Activated CD8-positive, alpha-beta memory T cell treated with anti-CD3 and anti-CD28 coated beads for 36 hours (primary cell): ENCODE measurements around the gene TAF9. TPM values are rescaled to one million over a fixed set of nuclear protein-coding genes. Genes with fewer than 3 reads are reported as not detected.

Experiments used
- CTCF ChIA-PET: fragments of 350-600 bp; sonication (Branson Sonifier 250); formaldehyde crosslinking; loops from one replicate; lab custom pipeline; 2021; ENCODE audit warnings: antibody characterized with exemption; lab: Charles Lee
- POLR2A ChIA-PET: fragments of 350-600 bp; sonication (Branson Sonifier 250); formaldehyde crosslinking; loops from one replicate; lab custom pipeline; 2021; ENCODE audit warnings: antibody characterized with exemption; lab: Charles Lee
- total RNA-seq, 2 experiments: library from RNA; stranded (reverse); gene quantifications; one replicate each; pipeline ENCODE4 v1.2.3, GENCODE V29; 2021

The TAF9 gene
- 10 to 100 TPM; 70.9 to 75.0 TPM for total RNA-seq

DNA sequence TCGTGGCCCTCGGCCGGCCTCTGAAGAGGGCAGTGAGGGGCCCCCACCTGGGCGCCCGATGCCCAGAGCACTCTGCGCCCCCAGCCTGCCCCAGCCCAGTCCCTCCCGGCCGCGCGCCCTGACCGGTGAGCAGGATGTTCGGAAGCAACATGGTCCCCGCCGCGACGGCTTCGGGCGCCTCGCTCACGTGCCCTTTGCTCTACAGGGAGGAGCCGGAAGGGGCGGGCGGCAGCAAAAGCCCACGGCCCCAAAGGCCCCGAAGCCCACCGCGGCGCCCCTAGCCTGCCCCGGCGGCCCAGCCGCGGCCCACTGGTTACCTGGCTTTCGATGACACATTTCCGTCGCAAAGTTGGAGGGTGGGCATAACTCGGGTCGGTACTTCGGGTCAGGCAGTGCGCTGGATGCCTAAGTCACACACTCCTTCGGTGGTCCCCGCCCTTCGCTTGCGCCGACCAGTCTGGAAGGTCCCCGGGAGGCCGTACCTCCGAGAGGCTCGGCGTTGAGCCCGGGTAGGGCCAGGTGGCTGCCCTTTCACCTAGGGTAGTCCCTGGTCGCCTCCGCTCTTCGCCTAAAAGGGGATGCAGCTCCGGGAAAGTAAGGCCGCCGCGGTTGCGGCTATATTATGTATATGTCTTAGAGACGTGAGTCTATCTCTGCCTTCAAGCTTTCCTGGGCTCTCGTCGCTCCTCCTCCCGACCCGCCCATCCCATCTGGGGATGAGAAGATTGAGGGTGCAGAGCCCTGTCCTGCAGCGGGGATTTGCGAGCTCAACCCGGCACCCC, at the start of gene TAF9, which contains the start of the genes AK6 and RAD17:
TSS of gene TAF9 (minus strand) at position 181 of the 782 bp plus-strand sequence. CDS start 3,783 bp downstream, outside the sequence.
TSS of gene AK6 (minus strand) at position 181 of the 782 bp plus-strand sequence. CDS start at position 151, 30 bp downstream.
TSS of gene RAD17 (plus strand) at position 479 of the 782 bp plus-strand sequence. CDS start 2,391 bp downstream, outside the sequence.
- CTCF ChIA-PET, result interaction anchor here (0.6 to 1.2 kb wide), 3 partner anchors 34 to 327 kb away, joined by 3 to 5 read pairs (median 3); partner anchors contain the start of gene SLC30A5
- POLR2A ChIA-PET, result interaction anchor here (1.5 kb wide), 1 partner anchor 276 kb away, joined by 3 read pairs; the partner anchor contains the start of gene SLC30A5

DNA sequence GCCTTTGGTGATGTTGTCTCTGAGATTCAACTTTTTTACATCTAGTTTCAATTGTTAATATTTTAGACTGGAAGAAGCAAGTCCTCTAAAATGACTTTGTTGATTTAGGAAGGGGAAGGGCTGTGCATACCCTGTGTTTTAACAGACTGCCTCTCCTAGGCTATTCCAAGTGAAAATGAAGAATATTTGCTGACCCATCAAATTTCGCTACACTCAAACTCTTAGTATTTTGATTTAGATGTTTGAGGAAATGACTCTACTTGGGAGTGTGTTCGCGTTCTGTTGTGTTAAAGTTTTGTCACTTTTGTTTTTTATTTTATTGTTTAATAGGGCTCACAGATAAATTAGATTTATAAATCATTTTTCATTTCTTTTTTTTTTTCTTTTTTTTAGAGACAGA, 49.2 kb upstream of the TAF9 start:
- POLR2A ChIA-PET, result no interaction called here
- CTCF ChIA-PET, result no interaction called here

DNA sequence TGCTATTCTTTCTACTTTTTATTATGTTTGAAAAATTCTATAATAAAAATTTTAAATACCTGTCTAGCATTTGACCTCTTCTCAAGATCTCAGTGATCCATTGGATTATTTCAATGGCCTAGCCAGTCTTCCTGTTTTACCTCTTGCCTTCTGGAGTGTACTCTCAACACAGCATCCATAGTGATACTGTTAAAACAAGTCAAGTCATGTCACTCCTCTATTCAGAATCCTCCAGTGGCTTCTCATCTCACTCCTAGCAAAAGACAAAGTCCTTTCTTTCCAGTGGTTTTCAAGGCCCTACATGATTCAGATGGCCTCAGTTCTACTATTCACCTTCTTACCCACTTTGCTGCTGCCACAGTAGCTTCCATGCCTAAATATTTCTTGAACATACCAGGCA, 47.4 kb upstream of the TAF9 start:
- ChIA-PET CTCF (no interaction called here), POLR2A (no interaction called here)

DNA sequence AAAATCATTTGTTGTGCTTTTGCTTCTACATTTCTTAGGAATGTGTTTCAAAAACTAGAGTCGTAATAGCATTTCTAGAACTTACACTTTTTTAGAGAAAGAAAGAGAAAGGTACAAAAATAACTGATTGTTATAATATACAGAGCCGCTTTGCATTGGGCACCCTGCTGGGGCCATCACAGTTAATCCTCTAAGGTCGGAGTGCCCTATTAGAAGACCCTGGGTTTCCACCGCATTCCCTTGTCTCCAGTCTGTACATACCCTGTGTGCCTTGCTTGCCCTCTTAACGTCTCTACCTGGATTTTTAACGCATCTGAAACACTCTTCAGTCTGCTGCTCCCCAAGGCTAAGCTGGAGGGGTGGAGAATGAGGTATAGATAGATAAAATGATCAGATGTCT, 46.9 kb upstream of the TAF9 start:
- CTCF ChIA-PET, result no interaction called here
- POLR2A ChIA-PET, result no interaction called here

- ChIA-PET POLR2A (no interaction called here), CTCF (no interaction called here)
Measured at GRCh38 chr5:69415584-69415958, 46.3 kb upstream of the TAF9 start.

DNA sequence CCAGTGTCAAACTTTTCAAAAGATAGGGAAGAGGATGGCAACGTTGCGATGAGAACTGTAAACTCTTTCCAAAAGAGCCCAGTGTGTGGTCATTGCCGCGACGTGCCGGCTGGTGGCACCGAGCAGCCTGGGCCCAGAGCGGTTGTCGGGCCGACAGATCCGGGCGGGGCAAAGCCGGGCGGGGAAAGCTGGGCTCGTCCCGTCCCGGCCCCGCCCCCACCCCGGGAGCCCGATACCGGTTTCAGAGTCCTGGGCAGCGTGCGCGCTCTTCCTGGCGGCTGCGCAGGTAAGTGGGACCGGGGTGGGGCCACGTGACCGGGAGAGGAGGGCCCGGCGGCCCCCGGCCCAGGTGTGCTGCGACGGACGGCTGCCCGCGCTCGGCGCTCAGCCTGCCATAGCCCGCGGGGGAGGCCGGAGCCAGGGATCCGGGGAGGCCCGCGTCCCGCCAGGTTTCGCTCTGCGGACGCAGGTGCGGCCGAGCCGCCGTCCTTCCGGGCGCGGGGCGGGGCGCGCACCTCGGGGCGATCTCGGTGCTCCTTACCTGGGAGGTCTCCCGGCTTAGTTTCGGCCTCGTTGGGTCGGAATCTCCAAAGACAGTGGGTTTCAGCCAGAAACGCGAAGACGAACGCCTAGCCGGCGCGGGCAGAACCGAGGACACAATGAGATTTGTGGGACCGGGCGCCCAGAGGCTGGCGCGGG, 45.7 kb upstream of the TAF9 start, which contains the start of gene MARVELD2:
TSS of gene MARVELD2 (plus strand) at position 232 of the 699 bp plus-strand sequence. CDS start 4,270 bp downstream, outside the sequence.
- CTCF ChIA-PET, result no interaction called here
- POLR2A ChIA-PET, result no interaction called here

DNA sequence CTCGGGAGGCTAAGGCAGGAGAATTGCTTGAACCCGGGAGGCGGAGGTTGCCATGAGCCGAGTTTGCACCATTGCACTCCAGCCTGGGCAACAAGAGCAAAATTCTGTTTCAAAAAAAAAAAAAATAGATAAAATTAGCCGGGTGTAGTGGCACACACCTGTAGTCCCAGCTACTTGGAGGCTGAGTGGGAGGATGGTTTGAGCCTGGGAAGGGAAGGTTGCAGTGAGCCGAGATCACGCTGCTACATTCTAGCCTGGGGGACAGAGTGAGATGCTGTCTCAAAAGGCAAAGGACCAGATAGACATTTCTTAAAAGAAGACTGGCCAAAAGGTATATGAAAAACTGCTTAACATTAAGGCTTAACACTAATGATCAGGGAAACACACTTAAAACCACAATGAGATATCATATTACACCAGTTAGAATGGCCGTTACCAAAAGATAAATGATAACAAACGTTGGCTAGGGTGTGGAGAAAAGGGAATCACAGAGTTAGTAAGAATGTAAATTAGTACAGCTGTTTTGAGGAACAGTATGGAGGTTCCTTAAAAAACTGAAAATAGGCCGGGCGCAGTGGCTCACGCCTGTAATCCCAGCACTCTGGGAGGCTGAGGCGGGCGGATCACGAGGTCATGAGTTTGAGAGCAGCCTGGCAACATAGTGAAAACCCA, 35.5 kb upstream of the TAF9 start:
- CTCF ChIA-PET, result interaction anchor here (0.7 kb wide), 1 partner anchor 11 kb away, joined by 3 read pairs; no protein-coding TSS in a partner anchor
- POLR2A ChIA-PET, result no interaction called here

- ChIA-PET CTCF (no interaction called here), POLR2A (no interaction called here)
Measured at GRCh38 chr5:69378376-69378775, 9.1 kb upstream of the TAF9 start.

DNA sequence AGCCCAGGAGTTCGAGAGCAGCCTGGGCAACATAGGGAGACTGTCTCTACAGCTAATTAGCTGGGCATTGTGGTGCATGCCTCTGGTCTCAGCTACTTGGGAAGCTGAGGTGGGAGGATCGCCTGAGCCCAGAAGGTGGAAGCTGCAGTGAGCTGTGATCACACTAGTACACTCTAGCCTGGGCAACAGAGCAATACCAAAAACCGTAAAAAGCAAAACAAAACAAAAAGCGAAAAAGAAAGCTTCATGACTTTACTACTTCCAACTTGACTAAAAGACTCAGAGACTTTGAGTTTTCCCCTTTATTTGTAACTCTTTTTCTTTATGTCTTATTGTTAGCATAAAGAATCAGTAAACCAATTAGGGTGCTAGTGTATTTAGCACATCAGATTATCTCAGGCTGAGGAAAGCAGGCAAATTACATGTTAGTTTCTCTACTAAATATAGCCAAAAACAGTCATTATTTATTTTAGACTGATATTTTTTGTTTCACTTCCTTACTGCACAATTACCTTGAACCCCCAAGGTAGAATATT, 5.7 kb upstream of the TAF9 start:
- ChIA-PET CTCF (no interaction called here), POLR2A (no interaction called here)

DNA sequence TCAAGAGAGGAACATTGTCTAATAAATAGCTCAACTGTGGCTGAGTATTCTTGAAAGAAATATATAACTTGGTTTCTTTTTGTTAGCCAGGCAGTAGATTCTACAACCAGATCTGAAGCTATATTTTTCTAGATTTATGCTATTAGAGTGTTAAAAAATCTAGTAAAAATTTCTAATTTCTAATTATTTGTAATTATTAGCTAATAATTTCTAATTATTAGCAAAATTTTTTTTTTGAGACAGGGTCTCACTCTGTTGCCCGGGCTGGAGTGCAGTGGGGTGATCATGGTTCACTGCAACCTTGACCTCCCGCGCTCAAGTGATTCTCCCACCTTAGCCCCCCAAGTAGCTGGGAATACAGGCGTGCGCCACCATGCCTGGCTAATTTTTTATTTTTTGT, 3.1 kb upstream of the TAF9 start:
- CTCF ChIA-PET, result interaction anchor here (0.6 to 2.1 kb wide), 2 partner anchors 14 to 279 kb away, joined by 6 to 7 read pairs; partner anchors contain the start of gene SLC30A5
- POLR2A ChIA-PET, result no interaction called here

DNA sequence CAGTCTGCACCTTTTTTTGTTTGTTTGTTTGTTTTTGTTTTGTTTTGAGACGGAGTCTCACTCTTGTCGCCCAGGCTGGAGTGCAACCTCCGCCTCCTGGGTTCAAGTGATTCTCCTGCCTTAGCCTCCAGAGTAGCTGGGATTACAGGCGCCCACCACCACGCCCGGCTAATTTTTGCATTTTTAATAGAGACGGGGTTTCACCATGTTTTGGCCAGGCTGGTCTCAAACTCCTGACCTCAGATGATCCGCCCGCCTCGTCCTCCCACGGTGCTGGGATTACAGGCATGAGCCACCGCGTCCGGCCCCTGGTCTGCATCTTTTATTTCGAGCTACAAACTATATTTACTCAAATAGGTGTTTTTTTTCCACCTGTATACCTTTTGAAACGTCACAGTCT, 1.0 kb upstream of the TAF9 start:
- ChIA-PET CTCF (interaction anchor here (0.6 to 1.2 kb wide), 3 partner anchors 35 to 327 kb away, joined by 3 to 5 read pairs (median 3); partner anchors contain the start of gene SLC30A5), POLR2A (interaction anchor here (1.5 kb wide), 1 partner anchor 277 kb away, joined by 3 read pairs; the partner anchor contains the start of gene SLC30A5)

DNA sequence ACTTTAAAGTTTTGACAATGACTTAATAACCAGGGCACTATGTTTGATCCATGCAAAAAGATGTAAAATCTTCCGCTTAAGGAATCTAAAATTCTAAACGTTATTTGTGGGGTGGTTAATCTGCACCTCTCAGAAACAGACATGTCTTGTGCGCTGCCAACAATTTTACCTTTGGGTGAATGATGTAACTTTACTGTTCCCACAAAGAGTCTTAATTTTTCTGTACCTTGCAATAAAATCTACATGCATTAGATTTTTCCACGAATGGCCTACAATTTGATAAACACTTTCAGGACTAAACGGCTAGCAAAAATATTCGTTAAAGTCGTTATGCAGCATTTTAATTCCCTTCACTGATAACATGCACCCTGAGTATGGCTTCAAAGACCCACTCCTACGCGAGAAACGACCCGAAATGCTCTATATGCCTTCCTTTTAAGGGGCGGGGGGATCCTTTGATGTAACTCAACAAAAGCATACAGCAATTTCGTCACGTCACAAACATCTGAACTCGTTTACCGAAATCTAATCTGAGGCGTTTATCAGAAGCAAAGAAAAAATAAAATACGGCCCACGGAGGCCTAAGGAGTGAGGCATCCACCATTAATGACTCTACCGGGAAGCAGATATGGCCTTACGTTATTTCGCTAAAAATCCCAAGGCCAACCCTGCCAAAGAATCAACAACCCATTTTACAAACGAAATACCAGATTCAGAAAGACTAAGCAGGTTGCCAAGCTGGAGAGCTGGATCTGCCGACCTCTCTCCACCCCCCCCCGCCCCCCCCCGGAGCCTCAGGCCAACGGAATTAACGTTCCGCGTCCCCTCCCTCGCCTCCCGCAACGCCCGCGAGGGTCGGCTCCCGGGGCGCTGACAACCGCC, 621 bp downstream of the TAF9 start:
- ChIA-PET CTCF (no interaction called here), POLR2A (no interaction called here)

GRCh38 chr5:69367697-69368279, 1.5 kb downstream of the TAF9 start:
- ChIA-PET POLR2A (interaction anchor here (0.7 kb wide), 2 partner anchors 157 to 165 kb away, joined by 3 to 7 read pairs; no protein-coding TSS in a partner anchor), CTCF (interaction anchor here (1.0 kb wide), 1 partner anchor 324 kb away, joined by 3 read pairs; no protein-coding TSS in a partner anchor)

- ChIA-PET POLR2A (no interaction called here), CTCF (interaction anchor here (2.7 kb wide), 1 partner anchor 271 kb away, joined by 8 read pairs; the partner anchor contains the start of gene SLC30A5)
Measured at GRCh38 chr5:69364850-69365249, 4.5 kb downstream of the TAF9 start.

DNA sequence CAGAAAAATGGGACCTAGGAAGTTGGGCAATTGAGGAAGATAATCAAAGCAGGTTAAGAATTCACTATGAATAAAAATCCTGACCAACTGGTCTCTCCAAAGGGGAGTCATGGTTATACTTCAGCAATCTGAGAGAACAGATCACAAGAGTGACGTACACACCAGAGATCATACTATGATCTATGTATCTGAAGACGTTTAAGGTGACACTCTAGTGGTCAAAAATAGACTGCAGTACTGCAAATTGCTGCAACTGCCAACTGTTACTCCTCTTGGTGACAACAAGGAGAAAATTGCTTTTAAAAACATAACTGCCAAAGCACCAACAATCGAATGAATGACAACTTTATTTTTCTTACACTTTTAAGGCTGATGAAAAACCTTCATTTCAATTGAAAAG, 4.9 kb downstream of the TAF9 start:
- ChIA-PET POLR2A (no interaction called here), CTCF (no interaction called here)

GRCh38 chr5:69360442-69360841, 8.9 kb downstream of the TAF9 start:
- POLR2A ChIA-PET, result no interaction called here

DNA sequence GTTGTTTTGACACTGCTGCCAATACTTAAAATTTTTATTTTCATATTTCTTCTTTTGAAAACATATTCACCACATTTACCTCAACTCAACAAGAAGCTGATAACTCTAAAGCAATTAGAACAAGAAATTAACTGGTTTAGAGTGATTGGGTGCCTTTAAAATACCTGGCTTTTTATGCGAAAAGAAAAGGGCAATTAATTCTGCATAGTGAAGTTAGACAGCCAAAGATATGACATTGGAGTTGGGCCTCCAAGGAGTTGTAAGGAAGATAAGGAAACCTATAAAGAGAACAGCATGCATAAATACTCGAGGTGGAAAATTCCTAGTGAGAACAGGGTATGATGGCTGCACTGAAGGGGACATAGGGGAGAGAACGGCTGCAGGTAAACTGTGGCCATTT, 9.6 kb downstream of the TAF9 start:
- POLR2A ChIA-PET, result no interaction called here
- CTCF ChIA-PET, result no interaction called here

More at GRCh38 chr5:69360442-69360841, 8.9 kb downstream of the TAF9 start:
- CTCF ChIA-PET, result interaction anchor here (1.9 kb wide), 1 partner anchor 267 kb away, joined by 4 read pairs; the partner anchor contains the start of gene SLC30A5
